ENCODE measurements around the gene TMSB10. TPM values are rescaled to one million over a fixed set of nuclear protein-coding genes. Genes with fewer than 3 reads are reported as not detected.

Gene TMSB10
- total RNA-seq, 4 donors from 2014 or later: 2,239 to 4,093 (median 3,173) TPM

GRCh38 chr2:84906108-84906899 lies 848 bp downstream of the TMSB10 start:
- Histone ChIP-seq H3K4me1 (peaks cover 9 to 39% (median 20%) of the 10 kb centered on the region in 3 donors), H3K9me3 (no peaks in the 10 kb centered on the region), H3K4me3 (peak overlapping the region; percentile 81 to 98 (median 86)), H3K36me3 (no peaks in the 10 kb centered on the region), H3K27me3 (no peaks in the 10 kb centered on the region), H3K27ac (peak overlapping the region; percentile 97 to 100 (median 98))
- WGBS, 2 donors: 0 to 2% methylated on average over 27 to 32 of the region's 38 CpGs
- DNase-seq: no peak
- TF ChIP-seq POLR2A (IDR thresholded peaks at IDR 0.05) (no peak), CTCF (IDR thresholded peaks at IDR 0.05) (no peak)
- intact Hi-C loops (cut with DNase I): no loop called here

GRCh38 chr2:84906900-84907714 lies 1.7 kb downstream of the TMSB10 start:
- Histone ChIP-seq H3K36me3 (no peaks in the 10 kb centered on the region), H3K4me3 (peak overlapping the region; percentile 81 to 98 (median 86)), H3K27me3 (no peaks in the 10 kb centered on the region), H3K9me3 (no peaks in the 10 kb centered on the region), H3K4me1 (peaks cover 9 to 39% (median 20%) of the 10 kb centered on the region in 3 donors), H3K27ac (peak overlapping the region; percentile 97 to 100 (median 98))
- TF ChIP-seq POLR2A (IDR thresholded peaks at IDR 0.05) (peak in 2 of 4 donors; percentile 45 to 55), CTCF (IDR thresholded peaks at IDR 0.05) (no peak)
- 4 to 8% methylated on average over 13 to 14 of the region's 15 CpGs for WGBS, 2 donors
- intact Hi-C loops (cut with DNase I): no loop called here
- peak; percentile 52 for DNase-seq

GRCh38 chr2:84908948-84909713 lies 3.7 kb downstream of the TMSB10 start:
- TF ChIP-seq POLR2A (IDR thresholded peaks at IDR 0.05) (no peak), CTCF (IDR thresholded peaks at IDR 0.05) (no peak)
- Histone ChIP-seq H3K27me3 (no peaks in the 10 kb centered on the region), H3K9me3 (no peaks in the 10 kb centered on the region), H3K4me1 (peaks cover 9 to 38% (median 19%) of the 10 kb centered on the region in 3 donors), H3K27ac (peak overlapping the region in 3 of 4 donors; percentile 67 to 100 (median 97)), H3K4me3 (no peak overlapping the region), H3K36me3 (no peaks in the 10 kb centered on the region)
- no peak for DNase-seq
- WGBS, 2 donors: 78 to 91% methylated on average over 2 of the region's 2 CpGs
- intact Hi-C loops (cut with DNase I): no loop called here

- no peaks in the 10 kb centered on the region for H3K36me3 ChIP-seq
- intact Hi-C loops (cut with DNase I): no loop called here
- H3K27me3 ChIP-seq: no peaks in the 10 kb centered on the region
- H3K4me3 ChIP-seq: no peak overlapping the region
- TF ChIP-seq POLR2A (IDR thresholded peaks at IDR 0.05) (no peak), CTCF (IDR thresholded peaks at IDR 0.05) (no peak)
- H3K27ac ChIP-seq: no peak overlapping the region
- peaks cover 3 to 28% (median 14%) of the 10 kb centered on the region in 3 donors for H3K4me1 ChIP-seq
- no peaks in the 10 kb centered on the region for H3K9me3 ChIP-seq
- WGBS, 2 donors: 94 to 96% methylated on average over 5 of the region's 5 CpGs
- no peak for DNase-seq
Measured at GRCh38 chr2:84911135-84911678, 5.8 kb downstream of the TMSB10 start.
